ENCODE data around the gene ARMC9.

- TF ChIP-seq, protein P1, sequence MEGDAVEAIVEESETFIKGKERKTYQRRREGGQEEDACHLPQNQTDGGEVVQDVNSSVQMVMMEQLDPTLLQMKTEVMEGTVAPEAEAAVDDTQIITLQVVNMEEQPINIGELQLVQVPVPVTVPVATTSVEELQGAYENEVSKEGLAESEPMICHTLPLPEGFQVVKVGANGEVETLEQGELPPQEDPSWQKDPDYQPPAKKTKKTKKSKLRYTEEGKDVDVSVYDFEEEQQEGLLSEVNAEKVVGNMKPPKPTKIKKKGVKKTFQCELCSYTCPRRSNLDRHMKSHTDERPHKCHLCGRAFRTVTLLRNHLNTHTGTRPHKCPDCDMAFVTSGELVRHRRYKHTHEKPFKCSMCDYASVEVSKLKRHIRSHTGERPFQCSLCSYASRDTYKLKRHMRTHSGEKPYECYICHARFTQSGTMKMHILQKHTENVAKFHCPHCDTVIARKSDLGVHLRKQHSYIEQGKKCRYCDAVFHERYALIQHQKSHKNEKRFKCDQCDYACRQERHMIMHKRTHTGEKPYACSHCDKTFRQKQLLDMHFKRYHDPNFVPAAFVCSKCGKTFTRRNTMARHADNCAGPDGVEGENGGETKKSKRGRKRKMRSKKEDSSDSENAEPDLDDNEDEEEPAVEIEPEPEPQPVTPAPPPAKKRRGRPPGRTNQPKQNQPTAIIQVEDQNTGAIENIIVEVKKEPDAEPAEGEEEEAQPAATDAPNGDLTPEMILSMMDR (IDR thresholded peaks at IDR 0.05; ENCODE audit: poor library complexity): no peak
- no peak for TF ChIP-seq EZH2 (IDR thresholded peaks at IDR 0.05; ENCODE audit: borderline replicate concordance)
These were observed 52.3 kb downstream of the ARMC9 start for GRCh38 chr2:231250698-231251097.
